ENCODE results near the gene GGA1.

- TF ChIP-seq HDAC6 (IDR thresholded peaks at IDR 0.05; ENCODE audit: low read depth, low read length) (no peak), RNF2 (IDR thresholded peaks at IDR 0.05) (no peak), GABPA (tag; conservative IDR thresholded peaks at IDR 0.05; ENCODE audit: low read depth) (no peak), ATF2 (CRISPR knock-in tag; IDR thresholded peaks at IDR 0.05) (no peak), PHTF2 (CRISPR knock-in tag; IDR thresholded peaks at IDR 0.05) (no peak), FOXM1 (IDR thresholded peaks at IDR 0.05; ENCODE audit: low read depth) (no peak), FOXM1 (CRISPR knock-in tag; IDR thresholded peaks at IDR 0.05; ENCODE audit: low read depth) (no peak)
Observed at GRCh38 chr22:37660709-37661045, 52.0 kb downstream of the GGA1 start.

Measured in K562 (cell line).